ENCODE results near the gene SNX17.

Gene SNX17

GRCh38 chr2:27369471-27370025, 868 bp upstream of the SNX17 start:
- no peak for DNase-seq (ENCODE audit: low read depth, low spot score)

- DNase-seq (ENCODE audit: low read depth, low spot score), result peak; percentile 59
These were observed 602 bp downstream of the SNX17 start for GRCh38 chr2:27370816-27371620.

- no peak for DNase-seq (ENCODE audit: low read depth, low spot score)
These were observed 2.5 kb downstream of the SNX17 start for GRCh38 chr2:27372937-27373336.

DNA sequence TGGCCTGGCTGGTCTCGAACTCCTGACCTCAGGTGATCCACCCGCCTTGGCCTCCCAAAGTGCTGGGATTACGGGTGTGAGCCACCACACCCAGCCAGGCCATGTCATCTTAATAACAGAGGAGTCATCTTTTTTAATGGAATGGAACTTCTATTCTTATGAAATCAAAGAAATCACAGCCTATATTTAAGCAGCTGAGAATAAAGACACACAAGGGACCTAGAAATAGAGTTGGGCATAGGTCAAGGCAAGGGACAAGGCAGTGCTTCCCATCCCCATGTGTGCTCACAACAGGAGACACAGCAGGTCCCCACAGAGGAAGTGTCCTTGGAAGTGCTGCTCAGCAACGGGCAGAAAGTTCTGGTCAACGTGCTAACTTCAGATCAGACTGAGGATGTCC, 3.2 kb downstream of the SNX17 start:
- DNase-seq (ENCODE audit: low read depth, low spot score), result no peak

DNA sequence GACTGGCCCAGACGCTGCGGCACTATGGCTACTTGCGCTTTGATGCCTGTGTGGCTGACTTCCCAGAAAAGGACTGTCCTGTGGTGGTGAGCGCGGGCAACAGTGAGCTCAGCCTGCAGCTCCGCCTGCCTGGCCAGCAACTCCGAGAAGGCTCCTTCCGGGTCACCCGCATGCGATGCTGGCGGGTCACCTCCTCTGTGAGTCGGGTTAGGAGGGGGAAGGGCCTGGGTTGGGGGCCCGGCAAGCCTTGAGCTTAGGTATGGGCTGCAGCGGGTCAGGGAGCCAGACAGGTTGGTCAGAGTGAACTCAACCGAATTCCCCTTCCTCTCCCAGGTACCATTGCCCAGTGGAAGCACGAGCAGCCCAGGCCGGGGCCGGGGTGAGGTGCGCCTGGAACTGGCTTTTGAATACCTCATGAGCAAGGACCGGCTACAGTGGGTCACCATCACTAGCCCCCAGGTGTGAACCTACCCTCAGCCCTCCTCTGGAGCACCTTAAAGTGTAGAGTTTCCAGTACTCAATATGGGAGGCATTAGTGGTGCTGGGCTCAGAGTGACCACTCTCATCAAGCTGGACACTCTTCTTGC, 5.2 kb downstream of the SNX17 start:
- no peak for DNase-seq (ENCODE audit: low read depth, low spot score)

DNA sequence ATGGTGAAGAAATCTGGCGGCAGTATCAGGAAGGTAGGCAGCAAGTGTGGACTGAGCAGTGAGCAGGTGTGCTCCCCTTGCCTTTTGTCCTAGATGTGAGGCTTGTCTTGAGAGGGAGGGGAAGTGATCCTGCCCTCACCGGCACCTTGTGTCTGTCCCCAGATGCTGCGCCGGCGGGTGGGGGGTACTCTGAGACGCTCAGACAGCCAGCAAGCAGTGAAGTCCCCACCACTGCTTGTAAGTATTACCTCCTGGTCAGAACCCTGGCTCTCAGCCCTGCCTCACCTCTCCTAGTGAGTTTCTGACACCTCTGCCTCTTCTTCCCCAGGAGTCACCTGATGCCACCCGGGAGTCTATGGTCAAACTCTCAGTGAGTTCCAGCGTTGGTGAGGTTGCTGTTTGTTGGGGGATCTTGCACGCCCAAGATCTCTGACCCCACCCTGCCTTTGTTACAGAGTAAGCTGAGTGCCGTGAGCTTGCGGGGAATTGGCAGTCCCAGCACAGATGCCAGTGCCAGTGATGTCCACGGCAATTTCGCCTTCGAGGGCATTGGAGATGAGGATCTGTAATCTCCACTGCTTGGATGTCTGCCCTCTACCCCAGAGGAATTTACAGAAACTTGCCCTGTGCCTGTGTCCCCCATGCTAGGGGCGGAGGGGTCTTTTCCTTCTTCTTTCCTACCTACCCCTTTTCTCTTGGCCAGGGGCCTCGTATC, 5.9 kb downstream of the SNX17 start:
- DNase-seq (ENCODE audit: low read depth, low spot score), result no peak

DNA sequence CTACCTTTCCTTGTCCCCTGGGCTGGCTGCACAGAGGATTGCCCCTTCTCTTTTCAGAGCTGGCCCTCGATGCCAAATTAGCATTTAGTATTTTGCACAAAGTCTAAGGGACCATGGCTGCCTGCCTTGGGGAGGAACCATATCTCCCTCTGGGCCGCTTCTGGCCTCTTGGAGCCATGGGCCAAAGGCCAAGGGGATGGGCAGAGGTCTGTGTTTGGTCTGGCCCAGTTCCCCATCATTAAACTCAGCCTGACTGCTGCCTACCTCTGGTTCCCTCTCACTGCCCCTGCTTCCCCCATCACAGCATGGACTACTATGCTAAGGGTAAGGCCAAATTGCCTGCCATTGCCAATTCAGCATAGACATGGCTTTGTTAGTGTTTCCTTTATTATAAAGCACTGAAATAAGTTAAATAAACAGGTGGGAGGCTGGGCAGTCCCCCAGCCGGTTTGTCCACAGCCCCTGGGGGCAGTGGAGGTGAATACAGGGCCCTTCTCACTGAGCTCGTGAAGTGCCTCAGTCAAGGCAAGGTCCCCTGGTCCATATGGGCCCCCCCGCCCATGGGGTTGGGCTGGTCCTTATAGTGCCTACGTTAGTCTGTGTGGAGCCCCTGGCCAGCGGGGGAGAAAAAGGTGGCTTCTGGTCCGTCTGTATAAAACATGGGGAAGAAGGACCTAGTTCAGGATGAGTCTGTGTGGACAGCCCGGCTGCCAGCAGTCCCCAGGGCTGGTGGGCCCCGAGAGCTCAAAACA, 6.6 kb downstream of the SNX17 start:
- no peak for DNase-seq (ENCODE audit: low read depth, low spot score)

DNA sequence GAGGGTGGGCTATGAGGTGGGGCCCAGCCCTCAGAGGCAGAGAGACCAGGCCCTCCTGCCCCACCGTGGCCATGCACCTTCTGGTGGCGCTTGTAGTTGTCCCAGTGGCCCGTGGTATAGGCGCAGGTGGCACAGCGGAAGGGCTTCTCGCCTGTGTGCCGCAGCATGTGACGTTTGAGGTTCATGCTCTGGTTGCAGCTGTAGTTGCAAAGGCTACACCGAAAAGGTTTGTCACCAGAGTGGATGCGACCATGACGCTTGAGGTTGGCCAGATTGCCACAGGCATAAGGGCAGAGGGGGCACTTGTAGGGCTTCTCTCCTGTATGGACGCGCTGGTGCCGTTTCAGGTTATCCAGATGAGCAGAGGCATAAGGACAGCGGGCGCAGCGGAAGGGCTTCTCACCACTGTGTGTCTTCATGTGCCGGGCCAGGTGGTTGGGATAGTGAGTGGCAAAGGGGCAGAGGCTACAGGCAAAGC, 7.2 kb downstream of the SNX17 start:
- DNase-seq (ENCODE audit: low read depth, low spot score), result no peak

DNA sequence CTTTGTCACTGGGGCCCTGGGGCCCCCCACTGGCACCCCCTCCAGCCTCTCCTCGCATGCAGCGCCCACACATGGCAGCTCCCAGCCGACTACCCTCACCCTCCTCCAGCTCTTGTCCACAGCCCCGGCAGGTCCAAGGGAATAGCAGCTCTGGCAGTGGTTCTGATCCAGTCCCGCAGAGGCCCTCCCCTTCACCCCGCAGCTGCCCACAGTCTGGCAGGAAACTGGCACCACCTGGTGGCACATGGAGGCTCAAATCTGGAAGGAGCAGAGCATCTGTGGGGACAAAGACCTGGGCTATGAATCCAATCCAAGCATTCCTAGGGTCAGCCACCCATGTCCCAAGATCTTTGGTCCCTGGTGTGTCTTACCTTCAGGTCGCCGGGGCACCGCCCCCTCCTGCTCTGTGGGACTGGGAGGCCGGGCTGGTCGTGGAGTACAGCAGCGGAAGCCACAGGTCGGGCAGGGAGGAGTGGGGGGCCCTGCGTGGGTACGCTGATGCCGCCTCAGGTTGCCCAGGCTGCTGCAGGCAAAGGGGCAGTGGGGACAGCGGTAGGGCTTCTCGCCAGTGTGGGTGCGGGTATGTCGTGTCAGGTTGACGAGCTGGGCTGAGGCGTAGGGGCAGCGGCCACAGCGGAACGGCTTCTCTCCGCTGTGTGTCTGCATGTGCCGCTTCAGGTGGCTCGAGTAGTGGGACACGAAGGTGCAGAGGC, 7.8 kb downstream of the SNX17 start:
- no peak for DNase-seq (ENCODE audit: low read depth, low spot score)

- DNase-seq (ENCODE audit: low read depth, low spot score), result no peak
These were observed 8.4 kb downstream of the SNX17 start for GRCh38 chr2:27378809-27379290.

DNA sequence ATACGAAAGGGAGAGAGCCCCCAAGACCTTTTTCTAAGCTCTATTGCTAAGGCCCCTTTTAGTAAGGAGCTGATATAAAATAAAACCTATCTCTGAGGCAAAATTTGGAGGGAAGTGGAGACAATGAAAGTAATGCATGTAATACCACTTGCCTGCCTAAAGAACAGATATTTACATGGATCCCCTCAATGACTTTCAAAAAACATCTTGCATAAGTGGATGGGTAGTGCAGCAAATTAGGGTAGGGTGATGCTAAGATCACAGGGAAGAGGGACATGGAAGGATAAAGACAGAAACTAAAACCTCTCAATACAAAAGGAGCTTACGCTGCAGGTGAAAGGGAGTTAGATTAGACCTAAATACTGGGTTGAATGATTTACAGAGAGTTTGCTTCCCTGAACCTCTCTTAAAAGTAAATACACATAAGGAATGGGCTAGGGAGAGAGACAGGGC, 9.0 kb downstream of the SNX17 start:
- DNase-seq (ENCODE audit: low read depth, low spot score), result no peak

DNA sequence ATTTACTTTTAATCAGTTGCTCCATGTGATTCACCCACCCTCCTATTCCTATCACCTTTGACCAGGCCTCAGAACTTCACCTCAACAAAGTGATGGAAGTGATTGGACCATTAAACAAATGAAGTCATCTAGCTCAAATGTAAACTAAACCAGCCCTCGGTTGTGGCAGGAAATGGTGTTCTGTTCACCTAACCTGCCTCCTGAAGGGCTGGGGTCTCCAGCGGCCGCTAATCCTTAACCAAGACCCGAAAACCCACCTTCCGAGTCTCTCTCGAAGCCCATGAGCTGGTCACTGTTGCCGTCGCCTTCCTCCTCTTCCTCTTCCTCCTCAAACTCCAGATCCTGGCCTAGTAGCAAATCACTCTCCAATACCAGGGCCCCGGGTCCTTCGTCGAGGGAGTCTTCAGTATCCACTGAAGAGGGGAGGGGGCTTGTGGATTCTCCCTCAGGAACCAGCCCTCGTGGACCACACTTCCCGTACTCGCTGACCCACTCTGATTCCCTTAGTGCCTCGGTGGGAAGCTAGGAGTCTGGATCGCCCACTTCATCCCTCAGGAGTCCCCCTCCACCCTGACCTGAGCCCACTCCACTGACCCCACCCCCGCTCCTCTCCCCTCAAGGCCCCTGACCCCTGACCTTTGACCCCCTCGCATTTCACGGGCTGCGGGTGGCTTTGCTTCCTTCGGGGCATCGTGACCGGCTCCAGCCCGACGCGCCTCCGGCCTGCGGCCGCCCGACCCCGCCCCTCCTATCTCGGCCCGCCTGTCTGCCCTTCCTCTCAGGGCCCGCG, 9.6 kb downstream of the SNX17 start:
- DNase-seq (ENCODE audit: low read depth, low spot score), result peak; percentile 57

GRCh38 chr2:27380626-27381545, 10.5 kb downstream of the SNX17 start, which contains the start of gene ZNF513:
Gene ZNF513, minus strand, starts transcription at chr2:27380734. Its CDS starts 208 bp downstream, at chr2:27380526.
- peak; percentile 99 for DNase-seq (ENCODE audit: low read depth, low spot score)

DNA sequence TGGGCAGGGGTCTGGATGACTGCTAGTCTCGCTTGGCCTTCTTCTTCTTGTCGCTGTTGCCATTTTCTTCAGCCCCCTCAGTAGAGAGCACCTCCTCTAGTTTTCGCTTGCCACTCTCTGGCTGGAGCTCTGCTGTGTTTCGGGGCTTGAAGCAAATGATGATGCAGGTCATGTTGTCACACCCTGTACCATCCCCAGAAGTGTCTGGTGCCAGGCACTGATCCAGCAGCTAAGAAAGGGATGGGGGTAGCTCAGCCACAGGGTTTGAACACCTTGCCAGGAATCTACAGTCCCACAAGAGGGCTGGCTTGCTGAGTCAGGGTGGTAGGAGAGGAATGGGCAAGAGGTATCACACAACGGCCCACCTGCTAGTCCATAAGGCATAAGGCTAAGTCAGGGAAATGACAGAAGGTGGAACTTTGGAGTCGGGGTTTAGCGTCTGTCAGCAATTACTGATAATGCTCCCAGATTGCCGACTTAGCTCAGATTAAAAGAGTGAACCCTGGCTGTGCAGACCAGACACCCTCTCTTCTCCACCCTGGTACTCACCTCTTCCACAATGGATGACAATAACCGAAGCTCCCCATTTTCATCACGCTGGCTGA, 11.3 kb downstream of the SNX17 start:
- no peak for DNase-seq (ENCODE audit: low read depth, low spot score)

GRCh38 chr2:27390822-27391679, 20.6 kb downstream of the SNX17 start:
- DNase-seq (ENCODE audit: low read depth, low spot score), result no peak

- no peak for DNase-seq (ENCODE audit: low read depth, low spot score)
These were observed 22.8 kb downstream of the SNX17 start for GRCh38 chr2:27393225-27393624.

DNA sequence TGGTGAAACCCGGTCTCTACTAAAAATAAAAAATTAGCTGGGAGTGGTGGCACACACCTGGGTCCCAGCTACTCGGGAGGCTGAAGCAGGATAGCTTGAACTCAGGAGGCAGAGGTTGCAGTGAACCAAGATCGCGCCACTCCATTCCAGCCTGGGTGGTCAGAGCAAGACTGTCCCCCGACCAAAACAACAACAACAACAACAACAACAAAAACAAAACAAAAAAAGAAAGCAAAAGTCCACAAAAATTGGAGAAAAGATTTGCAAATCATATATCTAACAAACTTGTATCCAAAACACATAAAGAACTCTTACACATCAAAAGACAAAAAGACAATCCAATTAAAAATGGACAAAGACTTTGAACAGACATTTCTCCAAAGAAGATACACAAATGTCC, 28.5 kb downstream of the SNX17 start:
- DNase-seq (ENCODE audit: low read depth, low spot score), result no peak
